ENCODE measurements around the gene BLM.
A peak's percentile ranks its signal among the peaks of the same experiment; 100 is the strongest.

The BLM gene

DNA sequence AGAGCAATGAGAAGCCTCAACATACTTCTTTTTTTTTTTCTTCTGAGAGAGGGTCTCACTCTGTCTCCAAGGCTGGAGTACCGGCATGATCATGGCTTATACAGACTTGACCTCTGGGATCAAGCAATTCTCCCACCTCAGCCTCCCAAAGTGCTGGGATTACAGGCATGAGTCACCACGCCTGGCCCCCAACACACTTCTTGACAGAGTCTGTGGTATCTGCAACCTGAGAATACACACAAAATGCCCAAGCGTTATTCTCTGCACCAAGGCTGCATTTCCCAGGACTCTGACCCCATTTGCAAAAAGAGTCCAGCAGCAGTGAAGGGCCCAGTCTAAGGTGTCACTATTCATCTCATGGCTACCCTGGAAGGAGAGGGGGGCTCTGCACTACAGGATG, 42.7 kb upstream of the BLM start:
- Histone ChIP-seq H3K9ac (no peak overlapping the region), H4K20me1 (ENCODE audit: insufficient read depth) (no peaks in the 10 kb centered on the region), H3K4me3 (IDR thresholded peaks at IDR 0.05; ENCODE audit: insufficient read depth, low read depth, low read length) (no peak overlapping the region), H3K79me2 (ENCODE audit: insufficient read depth, low read depth) (no peaks in the 10 kb centered on the region), H3K36me3 (ENCODE audit: insufficient read depth) (no peaks in the 10 kb centered on the region), H3K4me1 (ENCODE audit: low read depth, poor library complexity, severe bottlenecking) (peaks cover 15% of the 10 kb centered on the region), H3K4me2 (no peak overlapping the region), H2AFZ (ENCODE audit: low read depth) (no peak overlapping the region), H3K27me3 (ENCODE audit: insufficient read depth, low read depth) (no peaks in the 10 kb centered on the region), H3K27ac (no peak overlapping the region)
- TF ChIP-seq, protein P1, sequence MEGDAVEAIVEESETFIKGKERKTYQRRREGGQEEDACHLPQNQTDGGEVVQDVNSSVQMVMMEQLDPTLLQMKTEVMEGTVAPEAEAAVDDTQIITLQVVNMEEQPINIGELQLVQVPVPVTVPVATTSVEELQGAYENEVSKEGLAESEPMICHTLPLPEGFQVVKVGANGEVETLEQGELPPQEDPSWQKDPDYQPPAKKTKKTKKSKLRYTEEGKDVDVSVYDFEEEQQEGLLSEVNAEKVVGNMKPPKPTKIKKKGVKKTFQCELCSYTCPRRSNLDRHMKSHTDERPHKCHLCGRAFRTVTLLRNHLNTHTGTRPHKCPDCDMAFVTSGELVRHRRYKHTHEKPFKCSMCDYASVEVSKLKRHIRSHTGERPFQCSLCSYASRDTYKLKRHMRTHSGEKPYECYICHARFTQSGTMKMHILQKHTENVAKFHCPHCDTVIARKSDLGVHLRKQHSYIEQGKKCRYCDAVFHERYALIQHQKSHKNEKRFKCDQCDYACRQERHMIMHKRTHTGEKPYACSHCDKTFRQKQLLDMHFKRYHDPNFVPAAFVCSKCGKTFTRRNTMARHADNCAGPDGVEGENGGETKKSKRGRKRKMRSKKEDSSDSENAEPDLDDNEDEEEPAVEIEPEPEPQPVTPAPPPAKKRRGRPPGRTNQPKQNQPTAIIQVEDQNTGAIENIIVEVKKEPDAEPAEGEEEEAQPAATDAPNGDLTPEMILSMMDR (conservative IDR thresholded peaks at IDR 0.05; ENCODE audit: low read depth, low read length): no peak

DNA sequence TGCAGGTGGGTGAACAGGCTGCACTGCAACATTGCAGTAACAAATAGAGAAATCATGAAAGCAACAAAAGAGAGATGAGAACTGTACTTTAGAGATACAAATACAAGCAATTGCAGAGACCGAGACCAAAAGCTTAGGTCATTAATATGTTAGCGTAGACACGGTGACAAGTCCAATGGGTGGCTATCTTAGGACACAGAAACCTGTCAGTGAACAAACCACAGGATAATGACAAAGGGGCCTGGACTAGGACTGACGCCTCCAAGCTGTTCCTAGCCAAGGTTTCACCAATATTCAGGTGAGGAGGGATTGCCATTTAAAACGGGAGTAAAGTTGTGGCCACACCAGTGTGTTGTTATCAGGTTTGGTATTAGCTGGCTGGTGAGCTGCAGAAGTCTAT, 41.7 kb upstream of the BLM start:
- TF ChIP-seq, protein P1 (conservative IDR thresholded peaks at IDR 0.05; ENCODE audit: low read depth, low read length): no peak
- no peak overlapping the region for H3K4me2 ChIP-seq
- H3K4me1 ChIP-seq (ENCODE audit: low read depth, poor library complexity, severe bottlenecking): peaks cover 15% of the 10 kb centered on the region
- H2AFZ ChIP-seq (ENCODE audit: low read depth): no peak overlapping the region
- no peak overlapping the region for H3K9ac ChIP-seq
- no peaks in the 10 kb centered on the region for H4K20me1 ChIP-seq (ENCODE audit: insufficient read depth)
- H3K27ac ChIP-seq: no peak overlapping the region
- no peaks in the 10 kb centered on the region for H3K27me3 ChIP-seq (ENCODE audit: insufficient read depth, low read depth)
- no peak overlapping the region for H3K4me3 ChIP-seq (IDR thresholded peaks at IDR 0.05; ENCODE audit: insufficient read depth, low read depth, low read length)
- H3K79me2 ChIP-seq (ENCODE audit: insufficient read depth, low read depth): no peaks in the 10 kb centered on the region
- no peaks in the 10 kb centered on the region for H3K36me3 ChIP-seq (ENCODE audit: insufficient read depth)

DNA sequence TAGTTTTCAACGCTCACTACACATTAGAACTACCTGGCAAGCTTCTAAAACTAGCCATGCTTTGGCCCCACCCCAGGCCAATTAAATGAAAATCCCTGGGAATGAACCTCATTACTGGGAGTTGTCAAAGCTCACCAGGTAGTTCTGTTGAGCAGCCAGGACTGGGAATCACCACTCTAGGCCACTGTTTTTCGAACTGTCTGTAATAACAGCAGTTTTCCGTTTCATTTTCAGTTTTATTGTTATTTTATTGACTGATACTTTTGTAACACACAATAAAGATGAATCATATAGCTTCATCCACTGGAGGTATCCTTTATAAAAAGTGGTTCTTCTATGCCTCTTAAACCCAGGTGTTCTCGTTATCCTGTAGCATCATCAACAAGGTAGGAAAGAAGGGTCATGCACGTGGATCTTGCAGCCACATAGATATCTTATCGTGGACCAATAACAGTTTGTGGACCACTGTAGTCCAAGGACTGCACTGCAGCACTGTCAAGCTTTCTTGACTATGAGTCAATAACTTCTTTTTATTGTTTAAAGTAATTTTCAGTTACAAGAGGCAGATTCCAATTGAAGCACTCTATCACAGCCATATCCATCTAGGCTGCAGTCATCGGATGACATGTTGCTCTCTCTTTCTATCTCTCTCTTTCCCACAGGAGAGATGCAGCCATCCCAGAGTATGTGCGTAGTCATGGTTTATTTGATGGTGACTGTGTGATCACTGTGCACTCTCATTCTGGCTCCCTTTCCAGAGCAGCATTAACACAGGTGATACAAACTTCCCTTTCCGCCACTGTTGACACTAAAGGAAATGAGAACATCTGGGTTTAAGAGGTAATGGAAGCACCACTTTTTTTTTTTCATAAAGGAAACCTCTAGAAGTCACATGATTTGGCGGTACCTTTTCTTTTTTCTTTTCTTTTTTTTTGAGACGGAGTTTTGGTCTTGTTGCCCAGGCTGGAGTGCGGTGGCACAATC, 39.0 kb upstream of the BLM start:
- Histone ChIP-seq H3K4me2 (peak overlapping the region; percentile 30; the same call in 1 of the 2 replicates), H2AFZ (ENCODE audit: low read depth) (0 out of 2 replicates have a peak overlapping the region, but pooled peaks have one; percentile 10), H4K20me1 (ENCODE audit: insufficient read depth) (no peaks in the 10 kb centered on the region), H3K27ac (no peak overlapping the region), H3K36me3 (ENCODE audit: insufficient read depth) (no peaks in the 10 kb centered on the region), H3K79me2 (ENCODE audit: insufficient read depth, low read depth) (no peaks in the 10 kb centered on the region), H3K9ac (no peak overlapping the region), H3K27me3 (ENCODE audit: insufficient read depth, low read depth) (no peaks in the 10 kb centered on the region), H3K4me1 (ENCODE audit: low read depth, poor library complexity, severe bottlenecking) (peaks cover 15% of the 10 kb centered on the region), H3K4me3 (IDR thresholded peaks at IDR 0.05; ENCODE audit: insufficient read depth, low read depth, low read length) (no peak overlapping the region)
- TF ChIP-seq, protein P1 (conservative IDR thresholded peaks at IDR 0.05; ENCODE audit: low read depth, low read length): no peak

DNA sequence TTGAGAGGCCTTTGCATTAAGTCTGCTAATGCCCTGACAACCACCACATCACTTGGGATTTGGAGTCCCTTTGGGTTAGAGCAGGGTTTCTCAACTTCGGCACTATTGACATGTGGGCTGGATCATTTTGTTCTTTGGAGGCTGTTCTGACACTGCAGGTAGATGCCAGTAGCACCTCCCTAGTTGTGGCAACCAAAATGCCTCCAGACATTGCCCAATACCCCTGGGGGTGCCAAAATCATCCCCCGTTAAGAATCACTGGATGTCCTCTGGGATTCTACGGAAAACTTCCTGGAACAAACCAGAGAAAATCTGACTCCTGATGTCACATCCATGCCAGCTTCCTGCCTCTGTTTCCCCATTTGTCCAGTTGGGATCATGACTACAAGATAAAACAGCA, 37.2 kb upstream of the BLM start:
- Histone ChIP-seq H3K4me3 (IDR thresholded peaks at IDR 0.05; ENCODE audit: insufficient read depth, low read depth, low read length) (no peak overlapping the region), H3K4me2 (no peak overlapping the region), H3K36me3 (ENCODE audit: insufficient read depth) (no peaks in the 10 kb centered on the region), H3K4me1 (ENCODE audit: low read depth, poor library complexity, severe bottlenecking) (peaks cover 27% of the 10 kb centered on the region), H3K9ac (no peak overlapping the region), H3K27me3 (ENCODE audit: insufficient read depth, low read depth) (no peaks in the 10 kb centered on the region), H3K79me2 (ENCODE audit: insufficient read depth, low read depth) (no peaks in the 10 kb centered on the region), H2AFZ (ENCODE audit: low read depth) (no peak overlapping the region), H3K27ac (no peak overlapping the region), H4K20me1 (ENCODE audit: insufficient read depth) (no peaks in the 10 kb centered on the region)
- TF ChIP-seq, protein P1 (conservative IDR thresholded peaks at IDR 0.05; ENCODE audit: low read depth, low read length): no peak
